G401.6 (cell line): ENCODE data around the gene GPR42.
"Not testable (repeated sequence)": the region's sequence is repeated elsewhere in the genome, so short reads cannot be mapped to it uniquely, and the experiment has no call there.

Source experiments
- FAIRE-seq: peaks from 2 replicates; lab custom pipeline; 2012; peaks lifted over from hg19 to GRCh38; lab: Jason Lieb, UNC

GPR42 gene

GRCh38 chr19:35396240-35396885, 25.5 kb downstream of the GPR42 start:
- no peak for FAIRE-seq

GRCh38 chr19:35397064-35397463, 26.2 kb downstream of the GPR42 start:
- FAIRE-seq = no peak

GRCh38 chr19:35398570-35398969, 27.7 kb downstream of the GPR42 start:
- FAIRE-seq = no peak

- no peak for FAIRE-seq
Measured at GRCh38 chr19:35399231-35399630, 28.4 kb downstream of the GPR42 start.

GRCh38 chr19:35399948-35400772, 29.3 kb downstream of the GPR42 start:
- no peak for FAIRE-seq

- FAIRE-seq = no peak
Measured at GRCh38 chr19:35400773-35401100, 29.9 kb downstream of the GPR42 start.

- FAIRE-seq = not testable (repeated sequence)
Measured at GRCh38 chr19:35401416-35401815, 30.5 kb downstream of the GPR42 start.

GRCh38 chr19:35403116-35403760, 32.4 kb downstream of the GPR42 start:
- FAIRE-seq = no peak

- no peak for FAIRE-seq
Measured at GRCh38 chr19:35404879-35405622, 34.2 kb downstream of the GPR42 start.

- no peak for FAIRE-seq
Measured at GRCh38 chr19:35407619-35408018, 36.8 kb downstream of the GPR42 start.

GRCh38 chr19:35408284-35409171, 37.7 kb downstream of the GPR42 start:
- FAIRE-seq = no peak

GRCh38 chr19:35409191-35409590, 38.3 kb downstream of the GPR42 start:
- no peak for FAIRE-seq

- no peak for FAIRE-seq
Measured at GRCh38 chr19:35410487-35410886, 39.6 kb downstream of the GPR42 start.

GRCh38 chr19:35414442-35414841, 43.6 kb downstream of the GPR42 start:
- FAIRE-seq = no peak

- no peak for FAIRE-seq
Measured at GRCh38 chr19:35416331-35416730, 45.5 kb downstream of the GPR42 start.

- FAIRE-seq = no peak
Measured at GRCh38 chr19:35417278-35417677, 46.4 kb downstream of the GPR42 start.

GRCh38 chr19:35417713-35418534, 47.1 kb downstream of the GPR42 start:
- FAIRE-seq = no peak

- FAIRE-seq = no peak
Measured at GRCh38 chr19:35419046-35419445, 48.2 kb downstream of the GPR42 start.

GRCh38 chr19:35419805-35420204, 48.9 kb downstream of the GPR42 start:
- FAIRE-seq = no peak

GRCh38 chr19:35421362-35421761, 50.5 kb downstream of the GPR42 start:
- no peak for FAIRE-seq
